Lung (tissue), 12 donors: Measurements from ENCODE around the gene GLI3. TPM values are rescaled to one million over a fixed set of nuclear protein-coding genes. Genes with fewer than 3 reads are reported as not detected.

Experiments
- ATAC-seq: fragments of 200-7000 bp; cut with Tn5 transposase; one replicate; pipeline ENCODE4 v1.9.1; 2020; ENCODE audit warnings: moderate number of reproducible peaks; ENCODE audit not compliant: insufficient read depth, low FRiP score
- DNase-seq, 3 donors: peaks; one replicate each; pipeline ENCODE4 v3.0.0-alpha.2; 2013 to 2017
- H3K27ac ChIP-seq, 2 donors: one replicate each; pipeline ENCODE4 v1.5.1; 2013; ENCODE audit warnings: mild to moderate bottlenecking in 2 of 2, moderate library complexity in 2 of 2, control low read depth in 1 of 2, inconsistent platforms in 1 of 2, low read depth in 1 of 2, low read length in 1 of 2
- H3K27me3 ChIP-seq, 3 donors: one replicate each; pipeline ENCODE4 v1.5.1; 2013; ENCODE audit warnings: low read length in 2 of 3; ENCODE audit not compliant: control insufficient read depth in 3 of 3, insufficient read depth in 3 of 3
- H3K36me3 ChIP-seq, 4 donors: one replicate each; pipeline ENCODE4 v1.5.1; 2013; ENCODE audit warnings: low read length in 4 of 4, mild to moderate bottlenecking in 1 of 4, moderate library complexity in 1 of 4; ENCODE audit not compliant: control insufficient read depth in 4 of 4, insufficient read depth in 4 of 4
- H3K4me1 ChIP-seq, 5 donors: one replicate each; pipeline ENCODE4 v1.5.1; 2013; ENCODE audit warnings: low read length in 5 of 5, mild to moderate bottlenecking in 2 of 5, moderate library complexity in 1 of 5; ENCODE audit not compliant: control insufficient read depth in 5 of 5, insufficient read depth in 5 of 5
- H3K4me3 ChIP-seq: one replicate; pipeline ENCODE4 v1.5.1; 2013; ENCODE audit warnings: mild to moderate bottlenecking, control low read depth, moderate library complexity
- H3K9ac ChIP-seq, 2 donors: one replicate each; pipeline ENCODE4 v1.5.1; 2013; ENCODE audit warnings: low read length in 2 of 2, control low read depth in 1 of 2; ENCODE audit not compliant: insufficient read depth in 1 of 2
- H3K9me3 ChIP-seq, 4 donors: one replicate each; pipeline ENCODE4 v1.5.1; 2013; ENCODE audit warnings: low read length in 3 of 4, mild to moderate bottlenecking in 1 of 4, moderate library complexity in 1 of 4; ENCODE audit not compliant: control insufficient read depth in 4 of 4, insufficient read depth in 3 of 4
- WGBS, 2 donors: extraction: QIAGEN DNeasy Blood & Tissue Kit; methylation state at CpG; one replicate each; pipeline ENCODE4 v1.1.7; 2013; 5-methylcytosine and 5-hydroxymethylcytosine counted together
- polyA plus RNA-seq, 2 donors: library from polyadenylated mRNA; stranded (reverse); fragments of 200-250 nt; gene quantifications; one replicate each; pipeline ENCODE4 v1.2.1, GENCODE V29; 2013
- total RNA-seq, 2 donors: library from RNA; depleted of rRNA in 1 of 2; stranded (reverse); fragments of >200 nt in 1 of 2; gene quantifications; one replicate each; pipeline ENCODE4 v1.2.1, GENCODE V29; 2014 to 2021
- TF ChIP-seq, protein P1 (sequence below): IDR thresholded peaks from 2 replicates; pipeline ENCODE4 v1.5.1; 2012; ENCODE audit warnings: mild to moderate bottlenecking; ENCODE audit errors: control extremely low read depth, extremely low read depth
- donor health status: control.
- donor health status: control.
- donor health status: Bipolar disorder and iron deficiency.
- donor health status: healthy.
- donor health status: DM: yes; HTN: yes; CAD: no.

The GLI3 gene
- total and polyA plus RNA-seq, 4 donors, result 2.0 to 23.4 (median 10.3) TPM

DNA sequence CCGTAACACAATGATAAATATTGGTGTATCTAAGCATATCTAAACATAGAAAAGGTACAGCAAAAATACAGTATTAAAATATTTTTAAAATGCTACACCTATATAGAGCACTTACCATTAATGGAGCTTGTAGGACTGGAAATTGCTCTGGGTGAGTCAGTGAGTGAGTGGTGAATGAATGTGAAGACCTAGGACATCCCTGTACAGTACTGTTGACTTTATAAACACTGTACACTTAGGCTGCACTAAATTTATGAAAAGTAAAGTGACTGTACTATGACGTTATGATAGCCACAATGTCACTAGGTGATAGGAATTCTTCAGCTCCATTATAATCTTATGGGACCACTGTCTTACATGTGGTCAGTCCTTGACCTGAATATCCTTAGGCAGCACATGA is 147.0 kb downstream of the GLI3 start:
- TF ChIP-seq, protein P1, sequence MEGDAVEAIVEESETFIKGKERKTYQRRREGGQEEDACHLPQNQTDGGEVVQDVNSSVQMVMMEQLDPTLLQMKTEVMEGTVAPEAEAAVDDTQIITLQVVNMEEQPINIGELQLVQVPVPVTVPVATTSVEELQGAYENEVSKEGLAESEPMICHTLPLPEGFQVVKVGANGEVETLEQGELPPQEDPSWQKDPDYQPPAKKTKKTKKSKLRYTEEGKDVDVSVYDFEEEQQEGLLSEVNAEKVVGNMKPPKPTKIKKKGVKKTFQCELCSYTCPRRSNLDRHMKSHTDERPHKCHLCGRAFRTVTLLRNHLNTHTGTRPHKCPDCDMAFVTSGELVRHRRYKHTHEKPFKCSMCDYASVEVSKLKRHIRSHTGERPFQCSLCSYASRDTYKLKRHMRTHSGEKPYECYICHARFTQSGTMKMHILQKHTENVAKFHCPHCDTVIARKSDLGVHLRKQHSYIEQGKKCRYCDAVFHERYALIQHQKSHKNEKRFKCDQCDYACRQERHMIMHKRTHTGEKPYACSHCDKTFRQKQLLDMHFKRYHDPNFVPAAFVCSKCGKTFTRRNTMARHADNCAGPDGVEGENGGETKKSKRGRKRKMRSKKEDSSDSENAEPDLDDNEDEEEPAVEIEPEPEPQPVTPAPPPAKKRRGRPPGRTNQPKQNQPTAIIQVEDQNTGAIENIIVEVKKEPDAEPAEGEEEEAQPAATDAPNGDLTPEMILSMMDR, result no peak
- H3K9me3 ChIP-seq, result no peaks in the 10 kb centered on the region
- no peak for DNase-seq
- WGBS, 2 donors, result 91 to 94% methylated on average over 2 of the region's 2 CpGs
- H3K27me3 ChIP-seq, result no peaks in the 10 kb centered on the region
- no peak overlapping the region for H3K4me3 ChIP-seq
- H3K4me1 ChIP-seq, result peaks cover 0 to 65% (median 21%) of the 10 kb centered on the region in 5 donors
- no peak overlapping the region for H3K27ac ChIP-seq
- ATAC-seq, result no peak
- peaks cover 0 to 3% (median 0%) of the 10 kb centered on the region in 4 donors for H3K36me3 ChIP-seq
- H3K9ac ChIP-seq, result no peak overlapping the region

DNA sequence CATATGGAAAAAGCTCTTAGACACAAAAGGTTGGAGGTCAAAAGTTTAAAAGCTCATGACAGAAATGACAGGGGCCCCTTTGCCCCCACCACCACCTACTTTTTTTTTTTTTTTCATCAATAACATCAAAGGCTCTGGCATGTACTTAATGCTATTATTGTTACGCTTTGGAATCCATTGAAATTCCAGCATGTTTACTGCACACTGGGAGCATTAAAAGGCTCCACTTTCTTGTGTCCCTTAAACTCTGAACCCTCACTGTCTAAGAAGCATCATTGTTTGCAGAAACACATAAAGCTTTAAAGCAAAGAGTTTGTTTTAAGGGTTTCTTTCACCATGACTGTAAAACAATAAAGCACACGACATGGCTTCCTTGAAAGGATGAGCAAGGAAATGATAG is 149.4 kb downstream of the GLI3 start:
- H3K9ac ChIP-seq, result no peak overlapping the region
- H3K9me3 ChIP-seq, result no peaks in the 10 kb centered on the region
- 88 to 90% methylated on average over 2 of the region's 2 CpGs for WGBS, 2 donors
- ATAC-seq (no peak), DNase-seq (no peak)
- no peaks in the 10 kb centered on the region for H3K36me3 ChIP-seq
- no peak overlapping the region for H3K4me3 ChIP-seq
- H3K4me1 ChIP-seq, result peaks cover 0 to 57% (median 18%) of the 10 kb centered on the region in 5 donors
- H3K27me3 ChIP-seq, result no peaks in the 10 kb centered on the region
- no peak overlapping the region for H3K27ac ChIP-seq
- TF ChIP-seq, protein P1, result no peak

DNA sequence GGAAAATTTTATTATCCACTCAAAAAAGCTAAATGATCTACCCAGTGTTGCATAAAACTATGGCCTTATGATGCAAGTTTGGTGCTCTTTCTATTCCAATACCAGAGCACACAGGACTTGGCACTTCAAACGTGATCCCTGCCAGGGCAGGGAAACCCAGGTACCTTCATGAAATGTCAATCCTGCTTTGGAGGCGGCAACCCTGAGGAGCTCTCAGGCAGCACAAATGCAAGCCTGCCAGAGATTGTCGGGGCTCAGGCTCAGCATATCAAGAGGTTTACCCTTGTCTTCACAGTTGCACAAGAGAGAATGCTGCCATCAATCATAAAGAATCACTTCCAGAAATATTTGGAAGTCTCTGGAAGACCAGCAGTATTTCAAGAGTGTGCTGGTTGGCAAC is 151.5 kb downstream of the GLI3 start:
- WGBS, 2 donors, result 59 to 69% methylated on average over 3 of the region's 3 CpGs
- H3K4me1 ChIP-seq, result peaks cover 0 to 57% (median 24%) of the 10 kb centered on the region in 5 donors
- H3K27ac ChIP-seq, result no peak overlapping the region
- no peak overlapping the region for H3K9ac ChIP-seq
- H3K36me3 ChIP-seq, result no peaks in the 10 kb centered on the region
- ATAC-seq, result peak; percentile 49
- DNase-seq, result no peak
- H3K27me3 ChIP-seq, result no peaks in the 10 kb centered on the region
- no peak overlapping the region for H3K4me3 ChIP-seq
- TF ChIP-seq, protein P1, result no peak
- H3K9me3 ChIP-seq, result no peaks in the 10 kb centered on the region

DNA sequence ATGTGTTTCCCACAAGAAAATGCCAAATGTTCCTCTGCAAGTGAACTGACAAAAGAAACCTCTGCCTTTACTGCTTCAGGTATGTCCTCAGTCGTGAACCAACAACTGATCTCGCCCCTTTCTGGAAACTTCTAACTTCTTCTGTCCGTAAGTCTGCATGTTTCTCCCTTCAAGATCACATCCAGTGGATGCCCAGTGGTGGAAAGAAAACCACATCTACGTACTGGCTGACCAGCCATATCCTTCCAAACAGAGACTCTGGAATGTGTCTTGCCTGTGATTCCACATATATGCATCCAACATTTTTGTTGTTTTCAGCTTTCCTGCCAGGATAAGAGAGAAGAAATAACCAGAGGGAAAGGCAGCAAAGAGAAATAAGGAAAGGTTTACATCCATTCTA is 152.7 kb downstream of the GLI3 start:
- 49 to 91% methylated on average over 4 of the region's 4 CpGs for WGBS, 2 donors
- Histone ChIP-seq H3K9ac (no peak overlapping the region), H3K9me3 (no peaks in the 10 kb centered on the region), H3K27ac (no peak overlapping the region), H3K36me3 (no peaks in the 10 kb centered on the region), H3K4me3 (no peak overlapping the region), H3K27me3 (no peaks in the 10 kb centered on the region), H3K4me1 (peaks cover 0 to 52% (median 21%) of the 10 kb centered on the region in 5 donors)
- TF ChIP-seq, protein P1, result no peak
- DNase-seq, result no peak
- no peak for ATAC-seq
